OCI-LY3 (cell line): ENCODE measurements around the gene GPR18.

Source experiments
- H2AFZ ChIP-seq: fragments of 200-600, 300-600 bp; shearing (Covaris generic); 2 replicates; pipeline ENCODE4 v1.6.0; 2014; ENCODE audit warnings: antibody characterized with exemption, low read depth, low read length
- H3K27ac ChIP-seq: fragments of 200-600, 300-600 bp; sonication (generic); 2 replicates; pipeline ENCODE4 v1.5.1; 2014; ENCODE audit warnings: mild to moderate bottlenecking, low read length, moderate library complexity, mixed read lengths
- H3K27me3 ChIP-seq: fragments of 200-600, 300-600 bp; sonication (generic); 2 replicates; pipeline ENCODE4 v1.6.1; 2014; ENCODE audit warnings: low read depth, low read length, mixed read lengths
- H3K36me3 ChIP-seq: fragments of 200-600, 300-600 bp; sonication (generic); replicated peaks from 2 replicates; pipeline ENCODE3; 2014; ENCODE audit warnings: low read depth, low read length, mixed read lengths
- H3K4me1 ChIP-seq: fragments of 300-600, 200-600 bp; sonication (generic); 2 replicates; pipeline ENCODE4 v1.6.1; 2014; ENCODE audit warnings: low read length, mixed read lengths
- H3K4me2 ChIP-seq: fragments of 200-600, 300-600 bp; sonication (generic); 2 replicates; pipeline ENCODE4 v1.6.1; 2014; ENCODE audit warnings: low read length, mixed read lengths
- H3K4me3 ChIP-seq: fragments of 300-600, 200-600 bp; sonication (generic); 2 replicates; pipeline ENCODE4 v1.5.1; 2014; ENCODE audit warnings: antibody characterized with exemption, mild to moderate bottlenecking, low read length, moderate library complexity
- H3K79me2 ChIP-seq: fragments of 300-600, 200-600 bp; shearing (Covaris generic); 2 replicates; pipeline ENCODE4 v1.6.1; 2014; ENCODE audit warnings: mild to moderate bottlenecking, low read length, mixed read lengths
- H3K9ac ChIP-seq: fragments of 300-600, 200-600 bp; shearing (Covaris generic); 2 replicates; pipeline ENCODE4 v1.6.0; 2014; ENCODE audit warnings: mild to moderate bottlenecking, low read length, moderate library complexity
- H3K9me3 ChIP-seq: fragments of 200-600, 300-600 bp; shearing (Covaris generic); 2 replicates; pipeline ENCODE4 v1.6.1; 2014; ENCODE audit warnings: low read length, mixed read lengths; ENCODE audit not compliant: insufficient read depth
- H4K20me1 ChIP-seq: fragments of 200-600, 300-600 bp; sonication (generic); 2 replicates; pipeline ENCODE4 v1.6.1; 2016; ENCODE audit warnings: low read length, mixed read lengths; ENCODE audit not compliant: insufficient read depth
- EZH2phosphoT487 ChIP-seq: fragments of 200-600 bp; shearing (Covaris generic); IDR thresholded peaks from 2 replicates; pipeline ENCODE4 v1.6.1; 2018; ENCODE audit warnings: antibody characterized with exemption, mixed run types, low read depth
- TF ChIP-seq, protein P1 (sequence below): fragments of 200-600, 300-600 bp; sonication (generic); IDR thresholded peaks from 2 replicates; pipeline ENCODE4 v1.5.1; 2014; ENCODE audit warnings: antibody characterized with exemption, low read length, low read depth

GPR18 gene

DNA sequence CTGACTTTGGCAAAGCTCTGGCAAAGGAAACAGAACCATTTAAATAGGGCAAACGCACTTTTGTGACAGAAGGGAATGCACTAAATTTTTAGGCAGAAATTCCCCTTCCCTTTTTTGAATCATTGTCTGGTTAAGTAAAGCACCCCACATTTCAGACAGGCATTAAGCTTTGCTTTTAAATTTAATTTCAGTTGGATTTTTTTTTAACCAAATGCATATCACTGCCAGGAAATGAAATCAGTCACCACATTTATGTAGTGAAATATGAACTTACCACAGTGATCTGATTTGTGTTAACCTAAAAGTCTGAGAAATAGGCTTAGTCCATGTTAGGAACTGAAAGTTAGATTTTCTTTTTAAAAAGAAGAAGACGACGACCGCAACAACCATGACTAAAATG, 38.2 kb upstream of the GPR18 start:
- no peaks in the 10 kb centered on the region for H3K27me3 ChIP-seq
- H3K4me2 ChIP-seq = peak overlapping the region; percentile 69
- peaks cover 46% of the 10 kb centered on the region for H3K36me3 ChIP-seq
- no peaks in the 10 kb centered on the region for H3K9me3 ChIP-seq
- H3K27ac ChIP-seq = peak overlapping the region; percentile 57
- peak overlapping the region; percentile 5; the same call in 1 of the 2 replicates for H3K9ac ChIP-seq
- TF ChIP-seq, protein P1, sequence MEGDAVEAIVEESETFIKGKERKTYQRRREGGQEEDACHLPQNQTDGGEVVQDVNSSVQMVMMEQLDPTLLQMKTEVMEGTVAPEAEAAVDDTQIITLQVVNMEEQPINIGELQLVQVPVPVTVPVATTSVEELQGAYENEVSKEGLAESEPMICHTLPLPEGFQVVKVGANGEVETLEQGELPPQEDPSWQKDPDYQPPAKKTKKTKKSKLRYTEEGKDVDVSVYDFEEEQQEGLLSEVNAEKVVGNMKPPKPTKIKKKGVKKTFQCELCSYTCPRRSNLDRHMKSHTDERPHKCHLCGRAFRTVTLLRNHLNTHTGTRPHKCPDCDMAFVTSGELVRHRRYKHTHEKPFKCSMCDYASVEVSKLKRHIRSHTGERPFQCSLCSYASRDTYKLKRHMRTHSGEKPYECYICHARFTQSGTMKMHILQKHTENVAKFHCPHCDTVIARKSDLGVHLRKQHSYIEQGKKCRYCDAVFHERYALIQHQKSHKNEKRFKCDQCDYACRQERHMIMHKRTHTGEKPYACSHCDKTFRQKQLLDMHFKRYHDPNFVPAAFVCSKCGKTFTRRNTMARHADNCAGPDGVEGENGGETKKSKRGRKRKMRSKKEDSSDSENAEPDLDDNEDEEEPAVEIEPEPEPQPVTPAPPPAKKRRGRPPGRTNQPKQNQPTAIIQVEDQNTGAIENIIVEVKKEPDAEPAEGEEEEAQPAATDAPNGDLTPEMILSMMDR = no peak
- no peak for TF ChIP-seq EZH2phosphoT487
- peaks cover 75% of the 10 kb centered on the region for H3K79me2 ChIP-seq
- peak overlapping the region; percentile 34 for H3K4me3 ChIP-seq
- peaks cover 90% of the 10 kb centered on the region for H4K20me1 ChIP-seq
- no peak overlapping the region for H2AFZ ChIP-seq
- peaks cover 63% of the 10 kb centered on the region for H3K4me1 ChIP-seq

DNA sequence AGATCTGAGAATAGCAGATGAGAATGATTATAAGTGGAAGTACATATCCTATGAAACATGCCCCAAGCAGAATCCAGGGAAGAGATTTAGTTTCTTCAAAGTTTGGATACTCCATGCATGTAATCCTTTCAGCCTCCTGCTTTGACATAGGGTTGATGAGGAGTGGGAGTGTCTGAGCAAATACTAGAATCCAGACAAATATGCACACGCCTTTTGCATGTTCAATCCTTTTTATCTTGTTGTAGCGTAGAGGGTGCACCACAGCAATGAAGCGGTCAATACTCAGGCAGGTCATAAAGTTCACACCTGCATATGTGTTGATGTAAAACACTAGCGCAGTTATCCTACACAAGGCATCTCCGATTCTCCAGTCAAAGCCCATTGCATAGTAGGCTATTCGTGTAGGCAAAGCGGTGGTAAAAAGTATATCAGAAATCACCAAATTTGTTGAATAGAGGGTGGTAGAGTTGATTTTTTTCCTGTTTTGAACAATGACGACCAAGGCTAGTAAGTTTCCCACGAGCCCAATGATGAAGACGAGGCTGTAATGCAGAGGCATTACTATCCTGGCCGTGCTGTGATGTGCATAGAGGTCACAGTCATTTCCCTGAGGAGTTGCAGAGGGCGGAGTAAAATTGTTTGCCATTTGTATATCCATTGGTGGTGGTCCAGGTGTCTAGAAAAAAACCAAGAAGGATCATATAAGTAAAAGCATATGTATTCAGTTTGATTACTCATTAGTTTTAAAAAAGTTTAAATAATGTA, 37.5 kb upstream of the GPR18 start:
- Histone ChIP-seq H3K27ac (peak overlapping the region; percentile 57), H4K20me1 (peaks cover 92% of the 10 kb centered on the region), H3K4me2 (peak overlapping the region; percentile 69), H3K79me2 (peaks cover 72% of the 10 kb centered on the region), H3K9ac (no peak overlapping the region; the same call in 1 of the 2 replicates), H3K36me3 (peaks cover 46% of the 10 kb centered on the region), H3K4me1 (peaks cover 64% of the 10 kb centered on the region), H3K27me3 (no peaks in the 10 kb centered on the region), H2AFZ (no peak overlapping the region), H3K9me3 (no peaks in the 10 kb centered on the region), H3K4me3 (no peak overlapping the region; the same call in 1 of the 2 replicates)
- TF ChIP-seq, protein P1 = no peak

DNA sequence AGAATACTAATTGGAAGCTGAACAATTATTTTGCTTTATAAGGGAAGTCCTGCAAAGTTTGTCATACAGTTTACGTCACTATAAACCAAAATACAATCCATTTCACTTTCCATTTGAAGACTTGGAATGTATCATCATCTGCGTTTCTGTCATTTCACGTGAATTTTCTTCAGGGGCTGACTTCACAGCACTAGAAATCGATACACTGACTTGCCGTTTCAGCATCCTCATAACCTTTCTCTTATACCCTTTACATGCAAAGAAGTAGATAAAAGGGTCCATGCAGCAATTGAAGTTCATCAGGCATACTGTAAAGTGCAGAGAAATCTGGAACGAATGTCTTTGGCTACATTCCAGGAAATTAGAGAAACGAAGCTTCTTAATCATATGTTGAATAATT, 36.8 kb upstream of the GPR18 start:
- Histone ChIP-seq H3K27ac (no peak overlapping the region), H3K4me3 (no peak overlapping the region), H3K79me2 (peaks cover 68% of the 10 kb centered on the region), H3K9me3 (no peaks in the 10 kb centered on the region), H2AFZ (no peak overlapping the region), H3K4me1 (peaks cover 62% of the 10 kb centered on the region), H3K36me3 (peaks cover 42% of the 10 kb centered on the region), H4K20me1 (peaks cover 87% of the 10 kb centered on the region), H3K9ac (no peak overlapping the region), H3K27me3 (no peaks in the 10 kb centered on the region), H3K4me2 (no peak overlapping the region)
- TF ChIP-seq, protein P1 = no peak
- no peak for TF ChIP-seq EZH2phosphoT487

DNA sequence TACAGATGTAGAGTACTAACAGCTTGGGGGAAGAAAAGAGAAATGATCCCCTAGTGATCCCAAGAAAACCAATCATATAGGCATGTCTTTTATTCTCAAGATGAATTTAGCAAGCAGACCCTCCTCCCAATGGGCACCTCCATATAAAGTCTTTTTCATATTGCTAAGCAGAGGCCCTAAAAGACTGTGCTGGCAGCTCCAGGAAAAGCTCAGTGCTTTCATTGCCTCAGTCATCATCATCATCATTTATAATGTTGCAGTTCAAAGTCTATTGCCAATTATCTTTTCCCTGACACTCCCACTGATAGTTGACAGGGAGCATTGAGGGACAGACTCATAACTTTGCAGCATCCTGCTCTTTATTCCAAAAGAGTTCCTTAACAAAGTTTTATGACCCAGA, 36.0 kb upstream of the GPR18 start:
- no peak for TF ChIP-seq EZH2phosphoT487
- TF ChIP-seq, protein P1 = no peak
- H3K9ac ChIP-seq = no peak overlapping the region
- H3K36me3 ChIP-seq = peaks cover 44% of the 10 kb centered on the region
- H3K4me2 ChIP-seq = no peak overlapping the region
- no peak overlapping the region for H2AFZ ChIP-seq
- peaks cover 68% of the 10 kb centered on the region for H3K79me2 ChIP-seq
- H3K4me1 ChIP-seq = peaks cover 62% of the 10 kb centered on the region
- H4K20me1 ChIP-seq = peaks cover 87% of the 10 kb centered on the region
- H3K27me3 ChIP-seq = no peaks in the 10 kb centered on the region
- no peak overlapping the region for H3K27ac ChIP-seq
- H3K9me3 ChIP-seq = no peaks in the 10 kb centered on the region
- H3K4me3 ChIP-seq = no peak overlapping the region
